HepG2 (cell line): ENCODE data around the gene PRIMPOL. TPM values are rescaled to one million over a fixed set of nuclear protein-coding genes. Genes with fewer than 3 reads are reported as not detected.
"Not testable (repeated sequence)": the region's sequence is repeated elsewhere in the genome, so short reads cannot be mapped to it uniquely, and the experiment has no call there.

ENCODE experiments used
- ARID4A ChIP-seq: sonication (generic); formaldehyde crosslinking; IDR thresholded peaks from 2 replicates; pipeline ENCODE4 v1.5.0; 2020; ENCODE audit warnings: mild to moderate bottlenecking, missing genetic modification reagents, borderline replicate concordance
- ATF7 ChIP-seq, 2 experiments: fragments of 450-650 bp in 1 of 2; sonication (generic) in 1 of 2; formaldehyde crosslinking in 1 of 2; IDR thresholded peaks; 2 replicates each; pipeline versions ENCODE4 v1.4.0 to v1.6.1; 2016 to 2020; ENCODE audit warnings: antibody characterized with exemption in 1 of 2, mild to moderate bottlenecking in 1 of 2, missing genetic modification reagents in 1 of 2
- BRF2 ChIP-seq: sonication (generic); formaldehyde crosslinking; IDR thresholded peaks from 2 replicates; pipeline ENCODE4 v1.8.1; 2022; ENCODE audit warnings: mild to moderate bottlenecking, missing genetic modification reagents
- ESRRA ChIP-seq: sonication (generic); formaldehyde crosslinking; IDR thresholded peaks from 2 replicates; pipeline ENCODE4 v1.5.1; 2020; ENCODE audit warnings: mild to moderate bottlenecking, low read depth, missing genetic modification reagents
- ETV5 ChIP-seq: IDR thresholded peaks from 2 replicates; pipeline ENCODE4 v1.6.1; 2018; ENCODE audit warnings: missing biosample characterization, missing genetic modification reagents, inconsistent platforms, borderline replicate concordance
- FOXA3 ChIP-seq: IDR thresholded peaks from 2 replicates; pipeline ENCODE4 v1.6.1; 2016; ENCODE audit warnings: missing genetic modification reagents, missing compliant biosample characterization
- HDAC1 ChIP-seq: sonication (generic); formaldehyde crosslinking; IDR thresholded peaks from 2 replicates; pipeline ENCODE4 v1.5.1; 2020; ENCODE audit warnings: mild to moderate bottlenecking, missing genetic modification reagents
- LCORL ChIP-seq, 2 experiments: fragments of 450-650 bp in 1 of 2; sonication (generic) in 1 of 2; formaldehyde crosslinking in 1 of 2; IDR thresholded peaks; 2 replicates each; pipeline versions ENCODE4 v1.5.0 to v1.6.1; 2017 to 2020; ENCODE audit warnings: antibody characterized with exemption in 1 of 2, missing genetic modification reagents in 1 of 2
- MED1 ChIP-seq: sonication (generic); formaldehyde crosslinking; IDR thresholded peaks from 2 replicates; pipeline ENCODE4 v1.4.0; 2020; ENCODE audit warnings: missing genetic modification reagents
- MXD4 ChIP-seq: IDR thresholded peaks from 2 replicates; pipeline ENCODE4 v1.6.1; 2016; ENCODE audit warnings: mild to moderate bottlenecking, missing biosample characterization, missing genetic modification reagents
- NR2F1 ChIP-seq, 2 experiments: fragments of 450-650 bp in 1 of 2; formaldehyde crosslinking in 1 of 2; IDR thresholded peaks; 2 replicates each; pipeline versions ENCODE4 v1.5.0 to v1.6.1; 2016 to 2020; ENCODE audit warnings: mild to moderate bottlenecking in 1 of 2, missing compliant biosample characterization in 1 of 2, missing genetic modification reagents in 1 of 2, moderate library complexity in 1 of 2
- RBM22 ChIP-seq: fragments of 200-400 bp; formaldehyde crosslinking; optimal IDR thresholded peaks from 2 replicates; pipeline ENCODE3; 2017; ENCODE audit warnings: mild to moderate bottlenecking, low read length, moderate library complexity
- REST ChIP-seq, 2 experiments: IDR thresholded peaks; 2 replicates each; pipeline ENCODE4 v1.6.1; 2011 to 2012; ENCODE audit warnings: low read length in 2 of 2, borderline replicate concordance in 1 of 2, low read depth in 1 of 2, mild to moderate bottlenecking in 1 of 2, moderate library complexity in 1 of 2
- SIX4 ChIP-seq: sonication (generic); formaldehyde crosslinking; IDR thresholded peaks from 2 replicates; pipeline ENCODE4 v1.4.0; 2020; ENCODE audit warnings: missing genetic modification reagents
- TARDBP ChIP-seq: sonication (generic); formaldehyde crosslinking; IDR thresholded peaks from 2 replicates; pipeline ENCODE4 v1.8.0; 2022; ENCODE audit warnings: mild to moderate bottlenecking, missing genetic modification reagents
- TBL1XR1 ChIP-seq: fragments of 150-350 bp; IDR thresholded peaks from 2 replicates; pipeline ENCODE4 v1.6.1; 2014; ENCODE audit warnings: borderline replicate concordance, low read length; ENCODE audit not compliant: partially characterized antibody
- ZFP82 ChIP-seq: sonication (generic); formaldehyde crosslinking; IDR thresholded peaks from 2 replicates; pipeline ENCODE4 v1.5.1; 2020; ENCODE audit warnings: mild to moderate bottlenecking, missing genetic modification reagents, borderline replicate concordance
- ZMYM2 ChIP-seq: sonication (generic); formaldehyde crosslinking; IDR thresholded peaks from 2 replicates; pipeline ENCODE4 v1.8.0; 2022; ENCODE audit warnings: mild to moderate bottlenecking, missing genetic modification reagents
- ZNF335 ChIP-seq: sonication (generic); formaldehyde crosslinking; IDR thresholded peaks from 2 replicates; pipeline ENCODE4 v1.4.0; 2020; ENCODE audit warnings: missing genetic modification reagents
- polyA plus RNA-seq, 8 experiments: library from polyadenylated mRNA; depleted of rRNA in 3 of 8; stranded (reverse) in 7 of 8; unstranded in 1 of 8; fragments of >200 nt; fragmentation: Illumina TruSeq in 4 of 8; extraction: Trizol in 4 of 8; gene quantifications; 2 replicates each; pipeline versions ENCODE4 v1.2.1 to v1.2.3, GENCODE V29; 2011 to 2016; ENCODE audit warnings: low read depth in 4 of 8, missing spikeins in 1 of 8, mixed read lengths in 1 of 8; ENCODE audit not compliant: insufficient read depth in 1 of 8
- total RNA-seq, 5 experiments: library from RNA; depleted of rRNA; stranded (reverse); fragments of >200 nt; fragmentation: Illumina TruSeq; extraction: Trizol; gene quantifications; 2 replicates each; pipeline ENCODE4 v1.2.3, GENCODE V29; 2016; ENCODE audit warnings: low read depth in 1 of 5

The PRIMPOL gene
- total and polyA plus RNA-seq, 2 of the 13 experiments (the other 11 are each of a cell fraction or from before 2014, with no cell fraction given), result 7.3 to 11.0 TPM

- TF ChIP-seq BRF2 (CRISPR knock-in tag), result 0 out of 2 replicates have a peak, but pooled peaks have one; percentile 49
- TF ChIP-seq ZMYM2, result peak; percentile 40; the same call in 1 of the 2 replicates
- TF ChIP-seq ESRRA, result peak; percentile 96
- TF ChIP-seq TBL1XR1, result peak; percentile 55
- TF ChIP-seq SIX4 (CRISPR knock-in tag), result 0 out of 2 replicates have a peak, but pooled peaks have one; percentile 25
- peak; percentile 78 for TF ChIP-seq FOXA3 (CRISPR knock-in tag)
- peak; percentile 26 for TF ChIP-seq RBM22
- TF ChIP-seq TARDBP (CRISPR knock-in tag), result peak; percentile 54; the same call in 1 of the 2 replicates
- peak; percentile 61 for TF ChIP-seq HDAC1 (CRISPR knock-in tag)
- TF ChIP-seq ATF7 (IDR thresholded peaks at IDR 0.05), result peak; percentile 67
- TF ChIP-seq ATF7 (CRISPR knock-in tag; IDR thresholded peaks at IDR 0.05), result peak; percentile 91; the same call in 1 of the 2 replicates
- TF ChIP-seq NR2F1 (CRISPR knock-in tag; IDR thresholded peaks at IDR 0.05), result peak; percentile 99
- TF ChIP-seq MXD4, result peak; percentile 53; the same call in 1 of the 2 replicates
- peak; percentile 66 for TF ChIP-seq ZNF335 (CRISPR knock-in tag)
- TF ChIP-seq ARID4A (CRISPR knock-in tag), result peak; percentile 55; the same call in 1 of the 2 replicates
- TF ChIP-seq ETV5 (CRISPR knock-in tag), result peak; percentile 32; the same call in 1 of the 2 replicates
- TF ChIP-seq LCORL (IDR thresholded peaks at IDR 0.05), result not testable (repeated sequence)
- peak; percentile 73; the same call in 1 of the 2 replicates for TF ChIP-seq LCORL (CRISPR knock-in tag; IDR thresholded peaks at IDR 0.05)
- TF ChIP-seq REST (IDR thresholded peaks at IDR 0.05; ENCODE audit: borderline replicate concordance in 1 of 2, low read depth in 1 of 2, low read length in 2 of 2), result peak in 1 of 2 experiments; percentile 13; a peak in 1 of 4 replicates
- peak; percentile 73 for TF ChIP-seq MED1 (CRISPR knock-in tag)
- 0 out of 2 replicates have a peak, but pooled peaks have one; percentile 39 for TF ChIP-seq ZFP82
Measured at GRCh38 chr4:184625783-184626596, 23.5 kb upstream of the PRIMPOL start (continued).
